ENCODE results near the gene SLC44A3.

GRCh38 chr1:94790246-94790645 is 29.9 kb upstream of the SLC44A3 start:
- no peak for TF ChIP-seq CTCF (IDR thresholded peaks at IDR 0.05)
- TF ChIP-seq POLR2A (IDR thresholded peaks at IDR 0.05) = no peak
